Measurements from ENCODE around the gene KRT31. TPM values are rescaled to one million over a fixed set of nuclear protein-coding genes. Genes with fewer than 3 reads are reported as not detected.

KRT31 gene
- total and polyA plus RNA-seq, 2 of the 13 experiments (the other 11 are each of a cell fraction or from before 2014, with no cell fraction given) = 0.05 TPM; not detected in 1

DNA sequence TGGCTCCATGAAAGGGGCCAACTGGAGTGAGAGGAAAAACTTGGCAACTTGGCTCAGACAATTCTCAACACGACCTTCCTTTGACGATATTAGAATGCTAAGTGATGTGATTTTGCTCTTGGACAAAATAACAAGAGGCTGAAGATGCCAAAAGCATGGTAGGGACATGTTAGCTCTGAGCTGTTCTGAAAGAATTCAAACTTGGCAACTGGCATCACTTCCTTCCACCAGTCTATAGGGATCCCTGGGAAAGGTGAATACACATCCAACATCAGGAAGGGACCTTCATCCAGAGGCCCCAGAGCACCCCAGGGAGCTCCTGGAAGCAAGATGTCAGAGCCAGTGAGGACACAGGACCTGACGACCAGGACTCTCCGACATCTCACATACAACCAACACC is 22.7 kb upstream of the KRT31 start (continued):
- TF ChIP-seq ZBTB40 (IDR thresholded peaks at IDR 0.05) = no peak
- no peak for TF ChIP-seq ZBTB40 (CRISPR knock-in tag; IDR thresholded peaks at IDR 0.05)
- TF ChIP-seq ZNF235 (CRISPR knock-in tag; IDR thresholded peaks at IDR 0.05; ENCODE audit: borderline replicate concordance) = no peak
- TF ChIP-seq KIAA2018 (CRISPR knock-in tag; IDR thresholded peaks at IDR 0.05; ENCODE audit: borderline replicate concordance) = no peak
